H4 (cell line): ENCODE data around the gene PACSIN1. TPM values are rescaled to one million over a fixed set of nuclear protein-coding genes. Genes with fewer than 3 reads are reported as not detected.
A peak's percentile ranks its signal among the peaks of the same experiment; 100 is the strongest.

ENCODE experiments used
- DNase-seq: peaks from one replicate; pipeline ENCODE4 v3.0.0-alpha.2; 2015; ENCODE audit warnings: low spot score
- total RNA-seq: library from RNA; depleted of rRNA; stranded (reverse); fragments of >200 nt; shearing (Covaris generic); gene quantifications from 2 replicates; pipeline ENCODE4 v1.2.3, GENCODE V29; 2014

The PACSIN1 gene
- total RNA-seq, 1 experiment from 2014 or later, result not detected

- no peak for DNase-seq
Measured at GRCh38 chr6:34544776-34545471, 79.0 kb downstream of the PACSIN1 start.

GRCh38 chr6:34546551-34547321 lies 80.9 kb downstream of the PACSIN1 start:
- peak; percentile 58 for DNase-seq

GRCh38 chr6:34547701-34548644 lies 82.1 kb downstream of the PACSIN1 start:
- DNase-seq, result no peak

GRCh38 chr6:34549026-34549803 lies 83.3 kb downstream of the PACSIN1 start:
- no peak for DNase-seq

GRCh38 chr6:34549804-34550202 lies 83.9 kb downstream of the PACSIN1 start:
- no peak for DNase-seq

- no peak for DNase-seq
Measured at GRCh38 chr6:34551720-34552119, 85.8 kb downstream of the PACSIN1 start.

- no peak for DNase-seq
Measured at GRCh38 chr6:34552620-34553019, 86.7 kb downstream of the PACSIN1 start.

GRCh38 chr6:34553146-34553545 lies 87.3 kb downstream of the PACSIN1 start:
- no peak for DNase-seq

GRCh38 chr6:34553750-34554149 lies 87.9 kb downstream of the PACSIN1 start:
- no peak for DNase-seq

GRCh38 chr6:34554291-34555006 lies 88.6 kb downstream of the PACSIN1 start:
- DNase-seq, result no peak

GRCh38 chr6:34555007-34555322 lies 89.1 kb downstream of the PACSIN1 start:
- DNase-seq, result no peak

GRCh38 chr6:34555328-34555727 lies 89.5 kb downstream of the PACSIN1 start:
- no peak for DNase-seq

GRCh38 chr6:34556031-34556471 lies 90.2 kb downstream of the PACSIN1 start, which contains the start of gene SPDEF:
Gene SPDEF, minus strand, starts transcription at chr6:34556329. Its CDS starts 11,874 bp downstream, at chr6:34544455.
- DNase-seq, result no peak

- DNase-seq, result no peak
Measured at GRCh38 chr6:34556493-34556892, 90.6 kb downstream of the PACSIN1 start.

GRCh38 chr6:34557228-34557627 lies 91.4 kb downstream of the PACSIN1 start:
- DNase-seq, result no peak

GRCh38 chr6:34558172-34558714 lies 92.4 kb downstream of the PACSIN1 start:
- no peak for DNase-seq

- no peak for DNase-seq
Measured at GRCh38 chr6:34559651-34560365, 93.9 kb downstream of the PACSIN1 start.

- no peak for DNase-seq
Measured at GRCh38 chr6:34560366-34561226, 94.7 kb downstream of the PACSIN1 start.

GRCh38 chr6:34561227-34561530 lies 95.3 kb downstream of the PACSIN1 start:
- DNase-seq, result no peak
